ENCODE measurements around the gene SSBP2.

GRCh38 chr5:81513982-81514381, 236.9 kb downstream of the SSBP2 start:
- no peak for TF ChIP-seq POLR2AphosphoS5 (IDR thresholded peaks at IDR 0.05)
- TF ChIP-seq, protein P1, sequence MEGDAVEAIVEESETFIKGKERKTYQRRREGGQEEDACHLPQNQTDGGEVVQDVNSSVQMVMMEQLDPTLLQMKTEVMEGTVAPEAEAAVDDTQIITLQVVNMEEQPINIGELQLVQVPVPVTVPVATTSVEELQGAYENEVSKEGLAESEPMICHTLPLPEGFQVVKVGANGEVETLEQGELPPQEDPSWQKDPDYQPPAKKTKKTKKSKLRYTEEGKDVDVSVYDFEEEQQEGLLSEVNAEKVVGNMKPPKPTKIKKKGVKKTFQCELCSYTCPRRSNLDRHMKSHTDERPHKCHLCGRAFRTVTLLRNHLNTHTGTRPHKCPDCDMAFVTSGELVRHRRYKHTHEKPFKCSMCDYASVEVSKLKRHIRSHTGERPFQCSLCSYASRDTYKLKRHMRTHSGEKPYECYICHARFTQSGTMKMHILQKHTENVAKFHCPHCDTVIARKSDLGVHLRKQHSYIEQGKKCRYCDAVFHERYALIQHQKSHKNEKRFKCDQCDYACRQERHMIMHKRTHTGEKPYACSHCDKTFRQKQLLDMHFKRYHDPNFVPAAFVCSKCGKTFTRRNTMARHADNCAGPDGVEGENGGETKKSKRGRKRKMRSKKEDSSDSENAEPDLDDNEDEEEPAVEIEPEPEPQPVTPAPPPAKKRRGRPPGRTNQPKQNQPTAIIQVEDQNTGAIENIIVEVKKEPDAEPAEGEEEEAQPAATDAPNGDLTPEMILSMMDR (IDR thresholded peaks at IDR 0.05) = peak in 1 of 4 experiments; percentile 11
- no peak for TF ChIP-seq POLR2A (IDR thresholded peaks at IDR 0.05)

All from prostate gland (tissue), 2 donors.